ENCODE results near the gene COL7A1.

COL7A1 gene

GRCh38 chr3:48617559-48617958, 22.4 kb upstream of the COL7A1 start:
- no peak for DNase-seq

DNA sequence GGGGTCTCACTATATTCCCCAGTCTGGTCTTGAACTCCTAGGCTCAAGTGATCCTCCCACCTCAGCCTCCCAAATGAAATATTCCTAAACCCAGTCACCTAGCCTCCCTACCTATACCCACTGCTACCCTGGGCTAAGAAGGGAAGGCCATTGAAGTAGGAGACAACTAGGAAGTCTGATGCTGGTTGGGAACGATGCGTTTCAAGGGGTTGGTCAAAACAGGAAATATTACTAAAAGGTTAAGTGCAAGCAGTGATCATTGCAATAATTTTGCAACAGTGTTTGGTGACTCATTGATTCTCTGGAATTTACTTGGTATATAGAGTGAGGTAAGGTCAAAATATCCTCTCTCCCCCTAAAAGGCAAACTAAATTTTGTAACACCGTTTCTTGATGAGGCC, 18.9 kb upstream of the COL7A1 start:
- DNase-seq, result no peak

DNA sequence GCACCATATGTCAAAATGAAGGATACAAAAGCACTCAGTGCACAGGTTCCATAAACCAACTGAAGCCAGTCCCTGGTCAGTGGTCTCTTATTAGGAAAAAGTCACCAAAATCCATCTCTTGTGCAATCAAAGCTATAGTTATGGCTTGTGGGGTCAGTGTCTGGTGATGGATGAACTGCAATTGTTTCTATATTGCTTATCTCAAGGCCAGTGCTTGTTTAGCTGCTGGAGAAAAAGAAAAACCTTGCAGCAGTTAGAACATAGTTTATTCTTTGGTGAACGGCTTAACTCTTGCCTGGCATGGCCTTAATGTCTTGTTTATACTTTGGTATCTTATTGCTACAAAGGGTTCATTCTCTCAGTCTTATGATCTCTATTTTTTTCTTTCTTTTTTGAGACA, 17.2 kb upstream of the COL7A1 start:
- DNase-seq, result no peak

- DNase-seq, result peak; percentile 72
Observed at GRCh38 chr3:48609088-48610005, 14.2 kb upstream of the COL7A1 start, which contains the start of gene UQCRC1. Gene UQCRC1, minus strand, starts transcription at chr3:48609646. Its CDS starts 26 bp downstream, at chr3:48609620.

DNA sequence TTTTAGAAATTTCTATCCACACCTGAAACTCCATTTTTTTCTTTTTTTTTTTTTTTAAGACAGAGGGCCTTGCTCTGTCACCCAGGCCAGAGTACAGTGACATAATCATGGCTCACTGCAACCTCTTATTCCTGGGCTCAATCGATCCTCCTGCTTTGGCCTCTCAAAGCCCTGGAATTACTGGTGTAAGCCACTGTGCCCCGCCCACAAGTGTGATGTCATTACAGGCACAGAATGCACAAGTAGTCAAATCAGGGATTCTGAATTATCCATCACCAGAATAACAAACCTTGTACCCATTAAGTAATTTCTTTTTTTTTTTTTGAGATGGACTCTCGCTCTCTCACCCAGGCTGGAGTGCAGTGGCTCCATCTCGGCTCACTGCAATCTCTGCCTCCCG, 12.4 kb upstream of the COL7A1 start:
- no peak for DNase-seq

DNA sequence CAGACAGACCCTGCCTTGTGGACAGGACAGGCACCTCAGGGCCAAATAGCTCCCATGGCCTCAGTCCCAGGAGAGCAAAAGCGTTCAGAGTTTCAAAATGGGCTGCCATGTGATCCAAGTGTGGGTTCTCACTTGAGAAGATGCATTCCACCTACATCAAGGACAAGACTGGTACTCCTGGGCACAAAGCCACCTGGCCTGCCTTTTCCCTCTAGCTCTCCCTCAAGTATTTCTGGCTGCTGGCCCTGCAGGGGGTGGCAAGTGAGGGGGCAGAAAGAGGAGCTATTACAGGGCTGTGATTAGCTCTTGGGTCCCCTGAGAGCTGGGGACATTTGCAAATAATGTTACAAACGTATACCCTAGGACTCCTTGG, 6.5 kb upstream of the COL7A1 start:
- no peak for DNase-seq

DNA sequence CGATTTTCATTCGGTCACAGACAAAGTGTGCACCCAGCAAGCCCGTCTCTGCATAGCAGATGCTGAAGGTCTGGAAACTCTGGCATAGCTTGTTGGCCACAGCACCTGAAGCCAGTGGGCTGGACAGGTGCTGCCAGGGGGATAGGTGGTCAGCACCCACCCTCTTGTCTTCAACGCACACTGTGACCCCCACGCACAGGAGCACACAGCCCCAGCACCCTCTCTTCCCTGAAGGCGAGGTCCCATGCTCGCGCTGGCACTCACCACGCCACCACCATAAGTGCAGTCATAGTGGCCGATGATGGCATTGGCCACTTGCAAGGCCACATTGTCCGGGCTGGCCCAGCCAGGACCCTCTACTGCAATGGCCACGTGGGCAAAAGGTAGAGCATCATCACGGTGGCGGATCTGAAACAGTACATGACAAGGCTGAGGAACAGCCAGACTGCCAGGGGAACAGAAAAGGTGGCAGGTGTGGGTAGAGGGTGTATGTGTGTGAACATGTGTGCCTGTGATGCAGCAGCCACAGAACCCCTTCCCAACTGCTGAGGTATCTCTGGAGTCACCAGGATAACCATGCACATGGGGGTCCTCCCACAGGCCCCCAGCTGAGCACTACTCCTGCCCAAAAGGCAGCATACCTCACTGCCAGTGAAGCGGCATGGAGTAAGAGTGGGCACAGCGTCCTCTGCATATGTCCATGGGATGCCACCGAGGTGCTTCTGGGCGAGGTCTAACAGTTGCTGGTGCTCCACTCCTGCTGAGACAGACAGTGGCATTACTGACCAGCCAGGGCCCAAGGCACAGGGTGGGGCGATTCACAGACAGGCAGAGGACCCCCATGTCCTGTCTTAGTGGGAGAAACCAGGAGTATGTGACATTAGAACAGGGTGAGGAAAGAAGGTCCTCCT, 5.8 kb upstream of the COL7A1 start:
- no peak for DNase-seq

DNA sequence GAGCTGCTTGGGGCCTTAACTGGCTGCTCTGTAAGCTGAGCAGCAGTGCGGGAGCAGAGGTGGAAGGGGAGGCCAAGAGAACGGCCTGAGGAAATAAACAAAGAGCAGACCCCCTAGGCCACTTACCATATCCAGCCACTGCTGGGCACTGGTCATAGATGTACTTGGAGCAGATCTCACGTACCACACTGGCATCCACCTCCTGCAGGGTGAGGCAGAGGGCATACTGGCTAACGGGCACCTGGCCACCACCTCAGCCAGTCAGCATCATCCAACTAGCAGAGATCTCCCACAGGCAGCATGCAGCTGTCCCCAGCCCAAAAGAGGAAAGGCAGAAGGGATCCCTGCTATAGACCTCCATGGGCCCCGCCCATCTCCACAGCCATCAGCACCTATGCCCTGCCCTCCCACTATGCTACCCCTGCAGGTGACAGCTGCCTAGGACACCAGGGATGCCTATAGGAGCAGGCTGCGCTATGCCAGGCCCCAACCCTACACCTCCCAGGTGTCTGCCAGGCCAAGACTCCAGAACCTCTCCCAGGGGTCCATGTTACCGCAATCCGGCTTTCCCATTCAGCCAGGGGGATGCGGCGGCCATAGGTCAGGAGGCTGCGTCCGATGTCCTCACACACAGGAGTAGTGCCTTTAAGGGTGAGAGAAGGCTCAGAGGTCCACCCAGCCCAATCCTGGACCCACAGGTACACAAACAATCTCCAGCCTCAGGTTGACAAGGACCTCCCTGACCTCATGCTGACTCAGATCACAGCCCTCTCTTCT, 4.6 kb upstream of the COL7A1 start:
- no peak for DNase-seq

GRCh38 chr3:48599077-48599501, 4.0 kb upstream of the COL7A1 start:
- DNase-seq, result no peak

DNA sequence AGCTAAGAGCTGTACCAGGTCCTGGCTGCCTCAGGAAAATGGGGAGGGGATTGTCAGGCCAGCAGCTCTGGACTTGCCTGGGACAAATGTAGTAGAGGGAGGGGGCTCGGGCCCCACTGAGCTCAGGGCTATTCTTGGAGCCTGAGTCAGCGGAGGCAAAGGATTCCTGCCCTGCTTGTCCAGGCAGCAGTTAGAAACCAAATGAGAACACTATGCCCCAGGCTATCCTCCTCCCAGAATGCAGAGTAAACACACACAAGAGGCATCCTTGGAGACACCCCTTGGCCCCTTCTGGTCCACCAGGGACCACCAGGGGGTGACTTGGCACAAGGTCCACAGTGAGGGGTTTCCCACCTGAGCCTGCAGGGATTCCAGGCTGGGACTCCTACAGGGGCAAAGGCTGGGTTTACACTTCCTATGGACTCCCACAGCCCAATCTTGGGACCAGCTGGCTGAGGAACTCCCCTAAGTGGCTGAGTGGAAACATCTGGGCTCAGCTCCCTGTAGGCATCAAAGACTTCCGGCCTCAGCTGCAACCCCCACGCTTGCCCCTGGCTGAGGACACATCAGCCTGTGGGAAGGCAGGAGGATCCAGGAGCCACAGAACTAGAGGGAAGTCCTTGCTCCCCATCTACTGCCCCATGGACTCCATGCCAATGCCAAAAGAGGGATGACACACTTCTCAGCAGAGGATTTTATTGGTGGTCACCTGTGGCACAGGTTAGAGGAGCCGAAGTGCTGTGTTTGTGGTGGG, 3.4 kb upstream of the COL7A1 start:
- DNase-seq, result no peak

GRCh38 chr3:48597408-48597800, 2.3 kb upstream of the COL7A1 start:
- no peak for DNase-seq

- no peak for DNase-seq
Observed at GRCh38 chr3:48596676-48597407, 1.7 kb upstream of the COL7A1 start.

DNA sequence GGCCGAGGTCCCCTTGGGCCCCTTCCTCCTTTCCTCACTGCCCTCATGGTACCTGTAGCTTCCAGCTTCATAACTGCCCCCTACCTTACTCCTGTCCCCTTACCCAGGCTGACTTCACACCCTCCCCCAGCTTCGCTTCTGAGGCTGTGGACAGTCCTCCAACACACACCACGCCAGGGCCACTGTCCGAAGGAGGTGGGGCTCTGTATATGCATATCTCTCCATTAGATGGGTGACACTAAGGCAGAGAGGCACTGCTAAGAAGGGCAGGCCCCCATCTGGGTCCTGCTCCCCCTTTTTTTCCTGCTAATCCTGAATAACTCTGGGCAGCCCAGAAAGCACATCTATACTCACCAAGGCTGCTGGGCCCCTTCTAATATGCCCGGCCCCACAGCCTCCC, 1.0 kb upstream of the COL7A1 start:
- no peak for DNase-seq

GRCh38 chr3:48595526-48596121, 495 bp upstream of the COL7A1 start:
- DNase-seq, result no peak

DNA sequence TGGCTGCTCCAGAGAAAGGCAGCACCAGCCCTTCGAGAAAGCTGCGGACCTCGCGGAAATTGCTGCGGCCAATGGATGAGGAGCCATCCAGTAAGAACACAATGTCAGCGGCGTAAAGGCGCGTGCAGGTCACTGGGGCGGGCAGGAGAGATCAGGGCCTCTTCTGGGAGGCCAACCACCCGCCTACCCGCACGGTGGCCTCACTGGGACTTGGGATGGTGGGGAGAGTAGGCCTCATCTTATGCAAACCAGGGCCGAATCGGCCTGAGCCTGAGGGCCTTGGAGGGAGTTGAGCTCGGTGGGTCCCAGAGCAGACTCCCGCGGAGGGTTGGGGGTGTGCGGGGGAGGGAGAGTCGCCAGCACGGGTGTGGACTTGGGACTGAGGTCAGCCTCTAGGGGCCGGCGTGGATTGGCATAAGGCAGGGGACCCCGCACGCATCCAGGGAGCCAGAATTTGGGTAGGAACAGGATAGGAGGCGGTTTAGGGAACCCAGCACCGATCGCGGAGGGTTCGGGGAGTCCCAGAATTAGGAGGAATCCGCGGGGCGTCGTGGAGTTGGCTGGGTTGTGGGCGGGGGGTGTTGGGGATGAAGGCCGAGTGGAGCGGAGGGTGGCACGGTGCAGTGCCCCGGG, 596 bp downstream of the COL7A1 start:
- DNase-seq, result no peak

GRCh38 chr3:48593337-48593736, 1.8 kb downstream of the COL7A1 start:
- DNase-seq, result no peak

DNA sequence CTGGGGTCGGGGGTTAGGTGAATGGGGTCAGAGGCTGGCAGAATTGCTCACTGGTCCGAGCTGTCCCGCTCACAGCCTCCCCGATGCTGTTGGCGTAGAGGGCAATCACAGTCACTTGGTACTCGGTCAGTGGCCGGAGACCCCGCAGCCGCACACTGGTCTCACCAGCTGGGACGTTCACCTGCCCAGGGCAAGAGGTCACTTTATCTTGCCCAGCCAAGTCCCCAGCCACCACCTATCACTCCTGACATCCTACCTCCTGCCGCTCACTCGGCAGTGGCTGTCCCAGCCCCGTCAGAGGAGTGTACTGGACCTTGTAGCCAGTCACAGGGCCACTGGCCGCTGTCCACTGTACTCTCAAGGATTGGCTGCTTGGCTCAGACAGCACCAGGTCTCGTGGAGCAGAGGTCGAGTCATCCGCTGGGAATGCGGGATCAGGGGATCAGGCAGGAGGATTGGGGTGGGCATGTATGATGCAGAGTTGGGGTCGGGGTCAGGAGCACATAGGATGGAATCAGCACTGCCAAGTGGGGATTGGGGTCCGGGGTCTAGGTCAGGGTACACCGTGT, 2.5 kb downstream of the COL7A1 start:
- no peak for DNase-seq

DNA sequence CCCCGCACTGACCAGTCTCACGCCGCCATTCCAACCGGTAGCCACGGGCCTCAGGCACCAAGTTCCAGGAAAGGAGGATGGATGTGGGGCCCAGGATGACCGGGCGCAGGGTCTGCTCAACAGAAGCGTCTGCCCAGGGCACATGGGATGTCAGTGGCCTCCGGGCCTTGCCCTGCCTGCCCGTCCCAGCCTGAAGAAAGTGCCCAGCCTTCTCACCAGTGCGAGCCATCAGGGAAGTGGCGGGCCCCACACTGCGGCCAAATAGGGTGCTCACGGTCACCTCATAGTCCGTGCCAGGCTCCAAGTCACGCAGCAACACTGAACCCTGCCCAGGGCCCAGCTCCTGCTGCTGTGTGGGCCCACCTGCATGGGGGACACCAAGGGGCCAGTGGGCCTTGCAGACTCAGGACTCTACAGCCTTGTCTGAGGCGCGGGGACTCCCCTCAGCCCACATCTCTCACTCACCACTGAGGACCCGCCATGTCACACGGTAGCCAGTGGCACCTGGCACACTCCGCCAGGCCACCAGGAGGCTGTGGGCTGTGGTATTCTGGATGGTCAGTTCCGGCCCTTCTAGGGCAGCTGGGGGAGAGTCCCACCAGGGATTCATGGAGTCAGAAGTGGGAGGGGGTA, 3.1 kb downstream of the COL7A1 start:
- DNase-seq, result no peak

DNA sequence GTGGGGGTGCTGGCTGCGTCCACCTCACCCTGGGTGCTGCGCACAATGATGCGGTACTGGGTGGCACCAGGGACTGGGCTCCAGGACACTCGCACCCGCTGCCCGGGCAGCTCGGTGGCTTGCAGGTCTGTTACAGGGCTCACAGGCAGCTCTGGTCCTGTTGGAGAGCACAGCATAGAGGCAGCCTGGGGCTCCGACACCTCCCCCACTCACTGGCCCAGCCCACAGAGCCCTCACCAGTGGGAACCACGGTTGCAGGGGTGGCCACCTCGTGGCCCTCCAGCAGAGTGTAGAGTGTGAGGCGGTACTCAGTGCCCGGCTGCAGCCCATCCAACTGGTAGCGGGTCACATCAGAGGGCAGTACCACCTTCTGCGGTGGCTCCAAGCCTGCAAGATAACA, 3.7 kb downstream of the COL7A1 start:
- no peak for DNase-seq

GRCh38 chr3:48588230-48588629, 6.9 kb downstream of the COL7A1 start:
- DNase-seq, result no peak
